Neuronal stem cell (in vitro differentiated cells): ENCODE results near the gene LYRM9.

Source experiments
- DNase-seq: peaks from one replicate; pipeline ENCODE4 v3.0.0-alpha.2; 2013; ENCODE audit warnings: low spot score
- H2AFZ ChIP-seq: one replicate; pipeline ENCODE4 v1.6.1; 2013; ENCODE audit warnings: mild to moderate bottlenecking, low read length, inconsistent platforms
- H2AK5ac ChIP-seq: 2 replicates; pipeline ENCODE4 v1.6.1; 2013; ENCODE audit warnings: low read depth, mild to moderate bottlenecking, inconsistent platforms, low read length, moderate library complexity, mixed read lengths
- H2BK120ac ChIP-seq: 2 replicates; pipeline ENCODE4 v1.6.1; 2013; ENCODE audit warnings: low read depth, mild to moderate bottlenecking, inconsistent platforms, low read length, moderate library complexity, mixed read lengths
- H2BK12ac ChIP-seq: one replicate; pipeline ENCODE4 v1.6.1; 2013; ENCODE audit warnings: low read length, inconsistent platforms
- H2BK15ac ChIP-seq: 2 replicates; pipeline ENCODE4 v1.6.1; 2013; ENCODE audit warnings: mild to moderate bottlenecking, low read length, inconsistent platforms, mixed read lengths
- H2BK5ac ChIP-seq: one replicate; pipeline ENCODE4 v1.6.1; 2013; ENCODE audit warnings: inconsistent platforms, mild to moderate bottlenecking, low read length, moderate library complexity
- H3K14ac ChIP-seq: one replicate; pipeline ENCODE4 v1.6.1; 2013; ENCODE audit warnings: low read length, inconsistent platforms
- H3K18ac ChIP-seq: 2 replicates; pipeline ENCODE4 v1.6.1; 2013; ENCODE audit warnings: low read length, inconsistent platforms
- H3K23ac ChIP-seq: 2 replicates; pipeline ENCODE4 v1.6.1; 2013; ENCODE audit warnings: low read depth, mild to moderate bottlenecking, mixed read lengths, low read length, inconsistent platforms; ENCODE audit not compliant: poor library complexity
- H3K27ac ChIP-seq: replicated peaks from 3 replicates; pipeline ENCODE4 v1.5.1; 2013; ENCODE audit warnings: low read length, inconsistent platforms
- H3K27me3 ChIP-seq, 3 experiments: 2 replicates each; pipeline ENCODE4 v1.6.1; 2013; ENCODE audit warnings: low read length in 3 of 3, mild to moderate bottlenecking in 2 of 3, inconsistent platforms in 1 of 3, low read depth in 1 of 3, mixed read lengths in 1 of 3, moderate library complexity in 1 of 3; ENCODE audit not compliant: control insufficient read depth in 3 of 3, insufficient read depth in 3 of 3
- H3K36me3 ChIP-seq, 2 donors: replicated peaks in 1 of 2; 2 replicates each; pipeline ENCODE4 v1.6.1; 2013; ENCODE audit warnings: low read length in 2 of 2; ENCODE audit not compliant: control insufficient read depth in 2 of 2, insufficient read depth in 2 of 2
- H3K4ac ChIP-seq: 2 replicates; pipeline ENCODE4 v1.6.1; 2013; ENCODE audit warnings: inconsistent platforms, mild to moderate bottlenecking, low read length, moderate library complexity
- H3K4me1 ChIP-seq, 2 donors: 1 replicate in 1 of 2; 2 replicates in 1 of 2; pipeline ENCODE4 v1.6.1; 2013; ENCODE audit warnings: low read length in 2 of 2, low read depth in 1 of 2; ENCODE audit not compliant: control insufficient read depth in 2 of 2, insufficient read depth in 1 of 2
- H3K4me2 ChIP-seq: one replicate; pipeline ENCODE4 v1.6.1; 2013; ENCODE audit warnings: mild to moderate bottlenecking, low read length, inconsistent platforms; ENCODE audit not compliant: insufficient read depth, poor library complexity, severe bottlenecking
- H3K4me3 ChIP-seq, 2 donors: 2 replicates each; pipeline ENCODE4 v1.5.1; 2013; ENCODE audit warnings: low read length in 2 of 2, mild to moderate bottlenecking in 2 of 2, inconsistent platforms in 1 of 2, moderate library complexity in 1 of 2
- H3K79me1 ChIP-seq: one replicate; pipeline ENCODE4 v1.6.1; 2013; ENCODE audit warnings: low read depth, mild to moderate bottlenecking, inconsistent platforms, low read length, moderate library complexity
- H3K9ac ChIP-seq: one replicate; pipeline ENCODE4 v1.6.1; 2013; ENCODE audit warnings: mild to moderate bottlenecking, low read depth, low read length, inconsistent platforms; ENCODE audit not compliant: poor library complexity
- H3K9me3 ChIP-seq, 2 donors: replicated peaks in 1 of 2; 2 replicates each; pipeline versions ENCODE3 to v1.6.1; 2013; ENCODE audit warnings: low read length in 2 of 2, mild to moderate bottlenecking in 2 of 2, inconsistent platforms in 1 of 2, low read depth in 1 of 2, mixed read lengths in 1 of 2, moderate library complexity in 1 of 2; ENCODE audit not compliant: control insufficient read depth in 2 of 2, insufficient read depth in 1 of 2
- H4K8ac ChIP-seq: one replicate; pipeline ENCODE4 v1.6.1; 2013; ENCODE audit warnings: low read depth, mild to moderate bottlenecking, inconsistent platforms, low read length, moderate library complexity
- H4K91ac ChIP-seq: one replicate; pipeline ENCODE4 v1.6.1; 2013; ENCODE audit warnings: low read length, low read depth, mild to moderate bottlenecking, inconsistent platforms; ENCODE audit not compliant: poor library complexity
- WGBS, 2 donors: extraction: QIAGEN DNeasy Blood & Tissue Kit; methylation state at CpG; one replicate each; pipeline ENCODE4 v1.1.7; 2013; ENCODE audit warnings: missing lambda C conversion rate in 2 of 2, mixed read lengths in 1 of 2; ENCODE audit not compliant: insufficient read length in 2 of 2, insufficient replicate concordance in 1 of 2; ENCODE audit errors: extremely low coverage in 2 of 2; 5-methylcytosine and 5-hydroxymethylcytosine counted together

The LYRM9 gene

DNA sequence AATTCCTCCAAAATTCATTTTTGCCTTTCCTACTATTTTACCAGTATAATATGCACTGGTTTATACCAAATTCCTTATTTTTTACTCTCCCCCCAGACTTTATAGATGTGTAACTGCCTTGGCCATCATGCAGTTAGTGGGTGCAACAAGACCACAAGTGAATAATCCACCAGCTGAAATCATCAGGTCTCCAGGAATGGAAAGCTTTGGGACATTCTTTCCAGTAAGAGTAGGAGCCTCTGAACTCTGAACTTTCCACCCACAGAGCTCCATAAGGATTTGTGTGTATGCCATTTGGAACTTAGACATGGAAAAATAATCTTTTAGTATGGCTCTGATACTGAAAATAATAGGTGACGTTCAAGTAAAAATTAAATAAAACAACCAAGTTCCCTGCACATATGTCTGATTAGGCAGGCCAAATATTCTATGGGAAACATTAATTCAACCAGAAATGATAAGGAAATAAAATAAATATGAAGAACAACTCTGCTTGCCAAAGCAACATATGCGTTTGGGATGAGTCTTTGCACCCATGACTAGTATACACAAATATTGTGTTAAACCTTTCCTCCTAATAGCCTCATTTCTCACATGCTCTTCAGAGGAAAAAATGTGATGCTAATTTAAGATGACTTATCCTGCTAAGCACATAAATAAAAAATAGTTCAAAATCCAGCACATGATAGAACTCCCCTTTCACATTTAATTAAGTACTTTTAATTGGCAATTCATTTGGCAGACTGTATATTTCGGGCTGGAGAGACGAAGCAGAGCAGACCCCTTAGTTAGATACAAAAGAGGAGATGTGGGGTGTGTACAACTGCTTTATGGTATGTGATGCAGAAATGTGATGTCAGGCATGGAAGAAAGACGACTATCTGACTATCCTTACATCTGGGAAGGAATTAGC lies 11.6 kb upstream of the LYRM9 start:
- H2AK5ac ChIP-seq = no peak overlapping the region
- H3K9me3 ChIP-seq = no peaks in the 10 kb centered on the region
- H3K18ac ChIP-seq = no peak overlapping the region
- no peak overlapping the region for H2BK12ac ChIP-seq
- H4K8ac ChIP-seq = no peak overlapping the region
- H3K4me1 ChIP-seq = peaks cover 0 to 4% of the 10 kb centered on the region in 2 donors
- no peak overlapping the region for H3K4me3 ChIP-seq
- no peak overlapping the region for H3K9ac ChIP-seq
- no peak overlapping the region for H3K23ac ChIP-seq
- H4K91ac ChIP-seq = no peak overlapping the region
- no peak overlapping the region for H2BK5ac ChIP-seq
- no peak overlapping the region for H3K4me2 ChIP-seq
- no peak overlapping the region for H3K14ac ChIP-seq
- H3K27me3 ChIP-seq = peaks cover 0 to 24% (median 0%) of the 10 kb centered on the region in 3 experiments
- H2BK15ac ChIP-seq = no peak overlapping the region
- H3K36me3 ChIP-seq = no peaks in the 10 kb centered on the region
- no peak overlapping the region for H2BK120ac ChIP-seq
- H3K27ac ChIP-seq = no peak overlapping the region
- H3K79me1 ChIP-seq = no peaks in the 10 kb centered on the region
- no peak overlapping the region for H2AFZ ChIP-seq
- no peak overlapping the region for H3K4ac ChIP-seq
- DNase-seq = no peak
- WGBS, 2 donors = no CpG with 5 or more reads among the region's 5 CpGs

DNA sequence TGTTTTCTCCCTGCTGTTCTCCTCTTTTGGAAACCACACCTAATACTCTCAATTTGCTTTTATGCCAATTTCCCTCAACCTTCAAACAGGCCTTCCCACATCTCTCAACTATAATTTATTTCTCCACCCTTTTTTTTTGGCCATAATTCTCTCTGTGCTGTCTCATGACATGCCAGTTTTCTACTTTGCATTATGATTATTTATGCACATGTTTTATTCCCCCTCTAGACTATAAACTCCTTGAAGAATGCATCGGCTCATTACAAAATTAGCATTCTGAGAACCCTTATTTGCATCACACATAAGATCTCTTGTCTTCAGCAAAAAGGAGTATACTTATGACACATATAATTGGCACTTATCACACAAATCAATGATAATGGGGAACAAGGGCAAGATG lies 10.9 kb upstream of the LYRM9 start:
- Histone ChIP-seq H3K27ac (no peak overlapping the region), H3K79me1 (no peaks in the 10 kb centered on the region), H3K9me3 (no peaks in the 10 kb centered on the region), H4K91ac (no peak overlapping the region), H2AFZ (no peak overlapping the region), H3K4me2 (no peak overlapping the region), H2BK5ac (no peak overlapping the region), H2BK120ac (no peak overlapping the region), H3K4ac (no peak overlapping the region), H2BK12ac (no peak overlapping the region), H3K14ac (no peak overlapping the region), H2AK5ac (no peak overlapping the region), H3K4me3 (no peak overlapping the region), H3K27me3 (peaks cover 0 to 24% (median 0%) of the 10 kb centered on the region in 3 experiments), H3K23ac (no peak overlapping the region), H3K18ac (no peak overlapping the region), H2BK15ac (no peak overlapping the region), H3K9ac (no peak overlapping the region), H4K8ac (no peak overlapping the region), H3K4me1 (peaks cover 0 to 4% of the 10 kb centered on the region in 2 donors), H3K36me3 (no peaks in the 10 kb centered on the region)
- WGBS, 2 donors = no CpG with 5 or more reads among the region's 1 CpG
- no peak for DNase-seq

DNA sequence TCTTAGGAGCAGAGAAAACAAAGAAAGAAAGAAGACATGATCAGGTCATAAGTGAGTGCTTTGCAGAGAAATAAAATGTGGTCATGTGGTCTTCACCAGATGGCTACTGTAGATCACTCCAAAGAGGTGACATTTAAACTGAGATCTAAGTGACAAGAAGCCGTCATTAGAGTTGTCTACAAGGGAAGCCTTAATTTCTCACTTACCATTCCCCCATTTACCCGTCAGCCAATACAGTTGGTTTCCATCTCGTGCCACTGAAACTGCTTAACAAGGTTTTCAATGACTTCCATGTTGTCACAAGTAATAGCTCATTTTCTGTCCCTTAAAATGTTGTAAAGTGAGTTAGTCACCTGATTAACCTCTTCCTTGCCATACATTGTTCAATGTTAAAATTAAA lies 6.4 kb upstream of the LYRM9 start:
- Histone ChIP-seq H4K91ac (no peak overlapping the region), H3K4me3 (no peak overlapping the region), H3K4ac (no peak overlapping the region), H3K4me1 (no peaks in the 10 kb centered on the region), H2AFZ (no peak overlapping the region), H3K9ac (no peak overlapping the region), H3K27ac (no peak overlapping the region), H3K79me1 (no peaks in the 10 kb centered on the region), H3K4me2 (no peak overlapping the region), H2AK5ac (no peak overlapping the region), H3K23ac (no peak overlapping the region), H3K9me3 (no peaks in the 10 kb centered on the region), H2BK15ac (no peak overlapping the region), H4K8ac (no peak overlapping the region), H2BK120ac (no peak overlapping the region), H3K27me3 (peaks cover 0 to 29% (median 0%) of the 10 kb centered on the region in 3 experiments), H3K36me3 (no peaks in the 10 kb centered on the region), H2BK5ac (no peak overlapping the region), H3K14ac (no peak overlapping the region), H2BK12ac (no peak overlapping the region), H3K18ac (no peak overlapping the region)
- no CpG with 5 or more reads among the region's 3 CpGs for WGBS, 2 donors
- DNase-seq = no peak

DNA sequence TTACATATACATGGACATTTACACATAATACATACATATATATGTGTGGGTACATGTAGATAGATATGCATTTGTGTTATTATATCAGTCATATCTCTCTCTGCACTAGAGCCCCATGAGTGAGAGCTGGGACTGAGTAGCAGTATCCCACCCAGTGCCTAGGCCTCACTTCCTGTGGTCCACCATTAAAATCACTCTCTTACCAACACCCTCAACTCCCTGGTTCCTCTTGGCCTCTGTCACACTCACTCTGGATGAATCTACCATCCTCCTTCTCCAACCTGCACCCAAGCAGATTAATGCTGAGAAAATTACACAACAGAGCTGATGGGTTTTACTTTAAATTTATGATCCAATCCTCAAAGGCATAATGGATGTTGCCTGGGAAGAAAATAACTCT lies 4.9 kb upstream of the LYRM9 start:
- H2AK5ac ChIP-seq = no peak overlapping the region
- no peak overlapping the region for H3K27ac ChIP-seq
- no peak overlapping the region for H3K9ac ChIP-seq
- no peak overlapping the region for H3K4ac ChIP-seq
- H3K4me2 ChIP-seq = no peak overlapping the region
- no peak overlapping the region for H3K18ac ChIP-seq
- no peaks in the 10 kb centered on the region for H3K9me3 ChIP-seq
- no peaks in the 10 kb centered on the region for H3K36me3 ChIP-seq
- H2BK5ac ChIP-seq = no peak overlapping the region
- no peaks in the 10 kb centered on the region for H3K79me1 ChIP-seq
- H2BK120ac ChIP-seq = no peak overlapping the region
- H3K23ac ChIP-seq = no peak overlapping the region
- H3K4me1 ChIP-seq = peaks cover 0 to 2% of the 10 kb centered on the region in 2 donors
- H4K91ac ChIP-seq = no peak overlapping the region
- H2BK12ac ChIP-seq = no peak overlapping the region
- no peak overlapping the region for H2AFZ ChIP-seq
- no peak overlapping the region for H3K4me3 ChIP-seq
- H4K8ac ChIP-seq = no peak overlapping the region
- no peak overlapping the region for H2BK15ac ChIP-seq
- H3K14ac ChIP-seq = no peak overlapping the region
- DNase-seq = no peak
- peaks cover 0 to 25% (median 0%) of the 10 kb centered on the region in 3 experiments for H3K27me3 ChIP-seq
